HG03460 (cell line): ENCODE data around the gene CYP21A2.
"Not testable (repeated sequence)": the region's sequence is repeated elsewhere in the genome, so short reads cannot be mapped to it uniquely, and the experiment has no call there.

Experiments used
- ATAC-seq: cut with Tn5 transposase; IDR thresholded peaks from one replicate; pipeline ENCODE4 v1.9.1; 2021; ENCODE audit not compliant: unreplicated experiment

The CYP21A2 gene

GRCh38 chr6:32029553-32029952 lies 8.7 kb upstream of the CYP21A2 start:
- not testable (repeated sequence) for ATAC-seq

GRCh38 chr6:32035283-32036013 lies 2.8 kb upstream of the CYP21A2 start:
- ATAC-seq, result not testable (repeated sequence)

DNA sequence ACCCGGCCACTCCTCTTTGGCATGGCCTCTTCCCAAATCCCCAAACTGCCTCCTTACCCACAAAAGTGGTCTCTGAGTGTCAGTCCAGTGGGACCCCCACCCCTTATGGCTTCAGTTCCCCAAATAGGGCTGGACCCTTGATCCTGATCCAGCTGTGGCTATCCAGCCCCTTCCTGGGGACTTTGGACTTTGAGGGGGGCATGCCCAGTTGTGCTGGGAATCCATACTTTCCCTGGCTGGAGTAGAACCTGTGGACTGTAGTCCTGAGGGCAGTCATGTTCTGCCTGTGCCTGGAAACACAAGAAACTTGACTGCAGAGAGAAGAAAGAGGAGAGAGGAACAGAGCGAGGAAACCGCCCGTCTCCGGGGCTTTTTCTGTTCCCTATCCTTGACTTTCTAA lies 1.1 kb upstream of the CYP21A2 start:
- not testable (repeated sequence) for ATAC-seq

DNA sequence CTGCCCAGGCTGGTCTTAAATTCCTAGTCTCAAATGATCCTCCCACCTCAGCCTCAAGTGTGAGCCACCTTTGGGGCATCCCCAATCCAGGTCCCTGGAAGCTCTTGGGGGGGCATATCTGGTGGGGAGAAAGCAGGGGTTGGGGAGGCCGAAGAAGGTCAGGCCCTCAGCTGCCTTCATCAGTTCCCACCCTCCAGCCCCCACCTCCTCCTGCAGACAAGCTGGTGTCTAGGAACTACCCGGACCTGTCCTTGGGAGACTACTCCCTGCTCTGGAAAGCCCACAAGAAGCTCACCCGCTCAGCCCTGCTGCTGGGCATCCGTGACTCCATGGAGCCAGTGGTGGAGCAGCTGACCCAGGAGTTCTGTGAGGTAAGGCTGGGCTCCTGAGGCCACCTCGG lies 663 bp downstream of the CYP21A2 start:
- not testable (repeated sequence) for ATAC-seq

DNA sequence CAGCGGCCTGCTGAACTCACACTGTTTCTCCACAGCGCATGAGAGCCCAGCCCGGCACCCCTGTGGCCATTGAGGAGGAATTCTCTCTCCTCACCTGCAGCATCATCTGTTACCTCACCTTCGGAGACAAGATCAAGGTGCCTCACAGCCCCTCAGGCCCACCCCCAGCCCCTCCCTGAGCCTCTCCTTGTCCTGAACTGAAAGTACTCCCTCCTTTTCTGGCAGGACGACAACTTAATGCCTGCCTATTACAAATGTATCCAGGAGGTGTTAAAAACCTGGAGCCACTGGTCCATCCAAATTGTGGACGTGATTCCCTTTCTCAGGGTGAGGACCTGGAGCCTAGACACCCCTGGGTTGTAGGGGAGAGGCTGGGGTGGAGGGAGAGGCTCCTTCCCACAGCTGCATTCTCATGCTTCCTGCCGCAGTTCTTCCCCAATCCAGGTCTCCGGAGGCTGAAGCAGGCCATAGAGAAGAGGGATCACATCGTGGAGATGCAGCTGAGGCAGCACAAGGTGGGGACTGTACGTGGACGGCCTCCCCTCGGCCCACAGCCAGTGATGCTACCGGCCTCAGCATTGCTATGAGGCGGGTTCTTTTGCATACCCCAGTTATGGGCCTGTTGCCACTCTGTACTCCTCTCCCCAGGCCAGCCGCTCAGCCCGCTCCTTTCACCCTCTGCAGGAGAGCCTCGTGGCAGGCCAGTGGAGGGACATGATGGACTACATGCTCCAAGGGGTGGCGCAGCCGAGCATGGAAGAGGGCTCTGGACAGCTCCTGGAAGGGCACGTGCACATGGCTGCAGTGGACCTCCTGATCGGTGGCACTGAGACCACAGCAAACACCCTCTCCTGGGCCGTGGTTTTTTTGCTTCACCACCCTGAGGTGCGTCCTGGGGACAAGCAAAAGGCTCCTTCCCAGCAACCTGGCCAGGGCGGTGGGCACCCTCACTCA lies 1.4 kb downstream of the CYP21A2 start:
- not testable (repeated sequence) for ATAC-seq

DNA sequence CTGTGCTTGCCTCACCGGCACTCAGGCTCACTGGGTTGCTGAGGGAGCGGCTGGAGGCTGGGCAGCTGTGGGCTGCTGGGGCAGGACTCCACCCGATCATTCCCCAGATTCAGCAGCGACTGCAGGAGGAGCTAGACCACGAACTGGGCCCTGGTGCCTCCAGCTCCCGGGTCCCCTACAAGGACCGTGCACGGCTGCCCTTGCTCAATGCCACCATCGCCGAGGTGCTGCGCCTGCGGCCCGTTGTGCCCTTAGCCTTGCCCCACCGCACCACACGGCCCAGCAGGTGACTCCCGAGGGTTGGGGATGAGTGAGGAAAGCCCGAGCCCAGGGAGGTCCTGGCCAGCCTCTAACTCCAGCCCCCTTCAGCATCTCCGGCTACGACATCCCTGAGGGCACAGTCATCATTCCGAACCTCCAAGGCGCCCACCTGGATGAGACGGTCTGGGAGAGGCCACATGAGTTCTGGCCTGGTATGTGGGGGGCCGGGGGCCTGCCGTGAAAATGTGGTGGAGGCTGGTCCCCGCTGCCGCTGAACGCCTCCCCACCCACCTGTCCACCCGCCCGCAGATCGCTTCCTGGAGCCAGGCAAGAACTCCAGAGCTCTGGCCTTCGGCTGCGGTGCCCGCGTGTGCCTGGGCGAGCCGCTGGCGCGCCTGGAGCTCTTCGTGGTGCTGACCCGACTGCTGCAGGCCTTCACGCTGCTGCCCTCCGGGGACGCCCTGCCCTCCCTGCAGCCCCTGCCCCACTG lies 2.3 kb downstream of the CYP21A2 start:
- not testable (repeated sequence) for ATAC-seq

GRCh38 chr6:32041050-32041321 lies 2.8 kb downstream of the CYP21A2 start:
- not testable (repeated sequence) for ATAC-seq

DNA sequence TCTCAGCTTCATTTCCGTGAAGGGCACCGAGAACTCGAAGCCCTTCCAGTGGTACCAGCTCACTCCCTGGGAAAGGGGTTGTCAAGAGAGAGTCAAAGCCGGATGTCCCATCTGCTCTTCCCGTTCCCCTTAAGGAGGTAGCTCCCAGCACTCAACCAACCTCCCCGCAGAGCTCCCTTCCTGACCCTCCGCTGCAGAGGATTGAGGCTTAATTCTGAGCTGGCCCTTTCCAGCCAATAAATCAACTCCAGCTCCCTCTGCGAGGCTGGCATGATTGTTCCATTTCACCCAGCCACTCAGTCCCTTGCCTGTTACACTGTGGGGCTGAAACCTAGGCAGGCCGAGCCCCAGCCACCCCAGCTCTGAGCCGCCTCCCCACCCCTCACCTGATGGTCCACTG lies 3.2 kb downstream of the CYP21A2 start:
- not testable (repeated sequence) for ATAC-seq

- not testable (repeated sequence) for ATAC-seq
These were observed 4.1 kb downstream of the CYP21A2 start for GRCh38 chr6:32042276-32042675.

DNA sequence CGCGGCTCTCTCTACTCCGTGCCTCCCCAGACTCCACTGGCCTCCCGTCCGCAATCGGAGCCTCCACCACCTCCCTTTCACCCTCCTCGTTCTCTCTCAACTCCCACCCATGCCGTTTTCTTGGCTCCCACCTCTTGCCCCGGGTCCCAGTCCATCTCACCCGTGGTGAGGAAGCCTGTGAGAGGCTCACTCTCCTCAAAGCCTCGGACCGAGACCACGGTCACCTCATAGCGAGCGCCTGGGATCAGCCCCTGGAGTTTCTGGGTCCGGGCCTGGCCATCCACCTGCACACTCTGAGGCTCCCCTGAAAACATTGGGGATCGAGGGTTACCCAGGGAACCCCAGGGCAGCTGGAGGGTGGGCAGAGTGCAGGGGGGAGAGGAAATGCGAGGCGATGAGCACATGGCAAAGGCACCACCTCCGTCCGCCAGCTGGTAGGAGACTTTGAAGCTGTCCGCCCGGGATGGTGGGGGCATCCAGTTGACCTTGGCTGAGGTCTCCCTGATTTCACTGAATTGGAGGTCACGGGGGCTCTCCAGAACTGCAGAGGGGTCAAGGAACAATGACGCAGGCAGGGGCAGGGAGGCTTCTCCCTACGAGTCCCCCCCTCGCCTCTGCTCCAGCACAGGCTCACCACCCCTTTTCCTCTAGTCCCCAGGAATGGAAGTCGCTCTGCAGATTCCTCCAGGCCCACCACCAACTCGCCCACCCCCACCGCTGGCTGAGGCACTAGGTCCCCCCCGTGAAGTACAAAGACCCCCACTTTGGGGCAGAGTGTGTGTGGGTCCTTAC lies 5.6 kb downstream of the CYP21A2 start:
- ATAC-seq, result not testable (repeated sequence)

DNA sequence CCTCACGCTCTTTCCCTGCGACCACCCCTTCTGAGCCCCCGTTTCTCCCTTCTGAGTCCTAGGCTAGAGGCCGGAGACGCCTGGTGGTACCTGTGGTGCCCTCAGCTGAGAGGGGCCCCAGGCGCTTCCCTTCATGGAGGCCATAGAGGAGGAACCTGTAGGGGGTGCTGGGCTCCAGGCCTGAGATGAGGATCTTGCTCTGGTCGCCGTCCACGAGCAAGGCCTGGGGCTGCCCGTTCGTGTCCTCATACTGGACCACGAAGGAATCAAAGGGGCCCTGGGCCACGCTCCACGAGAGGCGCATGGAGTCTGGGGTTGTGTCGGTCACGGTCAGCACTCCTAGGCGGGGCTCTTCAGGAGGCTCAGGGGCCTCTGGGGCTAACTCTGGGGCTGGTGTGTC lies 6.7 kb downstream of the CYP21A2 start:
- not testable (repeated sequence) for ATAC-seq

- ATAC-seq, result no peak
These were observed 7.7 kb downstream of the CYP21A2 start for GRCh38 chr6:32045811-32046449.

DNA sequence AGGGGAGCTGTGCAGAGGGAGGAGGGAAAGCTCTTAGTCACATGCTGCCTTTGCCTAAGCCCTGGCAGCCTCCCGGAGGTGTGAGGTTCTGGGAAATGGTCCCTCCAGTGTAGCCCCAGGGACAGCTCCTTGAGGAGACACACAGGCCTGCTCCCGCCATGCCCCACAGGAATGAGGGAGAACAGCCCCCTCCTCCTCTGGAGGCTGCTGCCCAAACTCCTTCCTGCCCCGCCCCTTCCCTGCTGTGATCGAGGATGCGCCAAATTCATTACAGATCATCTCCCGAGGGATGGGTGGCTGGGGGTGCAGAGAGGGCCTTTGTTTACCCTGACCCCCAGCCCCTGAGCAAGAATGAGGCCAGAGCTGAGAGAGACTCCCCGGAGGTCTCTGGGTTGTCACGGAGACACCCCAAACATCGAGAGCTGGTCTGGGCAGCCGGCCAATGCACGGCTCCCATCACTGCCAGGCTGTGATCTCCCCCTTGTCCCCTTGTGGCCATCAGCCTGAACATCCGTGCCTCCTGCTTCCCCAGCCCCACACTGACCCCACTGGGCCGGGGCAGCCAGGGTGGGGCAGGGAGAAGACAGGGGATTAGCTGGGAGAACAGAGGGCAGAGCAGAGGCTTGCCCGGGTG lies 8.4 kb downstream of the CYP21A2 start:
- no peak for ATAC-seq

- ATAC-seq, result no peak
These were observed 8.9 kb downstream of the CYP21A2 start for GRCh38 chr6:32047084-32047478.

DNA sequence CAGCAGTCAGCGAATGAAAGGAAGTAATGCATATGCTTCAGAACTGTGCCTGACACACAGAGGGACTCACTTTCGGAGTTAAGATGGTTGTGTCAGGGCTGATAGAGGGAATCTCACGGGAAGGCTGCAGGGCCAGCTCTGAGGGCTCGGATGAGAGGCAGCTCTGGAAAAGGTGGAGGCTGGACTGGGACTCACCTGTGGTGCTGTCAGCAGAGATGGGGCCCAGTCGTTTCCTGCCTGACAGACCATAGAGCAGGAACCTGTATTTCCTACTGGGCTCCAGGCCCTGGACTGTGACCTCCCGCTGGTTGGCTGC lies 9.3 kb downstream of the CYP21A2 start:
- ATAC-seq, result no peak

DNA sequence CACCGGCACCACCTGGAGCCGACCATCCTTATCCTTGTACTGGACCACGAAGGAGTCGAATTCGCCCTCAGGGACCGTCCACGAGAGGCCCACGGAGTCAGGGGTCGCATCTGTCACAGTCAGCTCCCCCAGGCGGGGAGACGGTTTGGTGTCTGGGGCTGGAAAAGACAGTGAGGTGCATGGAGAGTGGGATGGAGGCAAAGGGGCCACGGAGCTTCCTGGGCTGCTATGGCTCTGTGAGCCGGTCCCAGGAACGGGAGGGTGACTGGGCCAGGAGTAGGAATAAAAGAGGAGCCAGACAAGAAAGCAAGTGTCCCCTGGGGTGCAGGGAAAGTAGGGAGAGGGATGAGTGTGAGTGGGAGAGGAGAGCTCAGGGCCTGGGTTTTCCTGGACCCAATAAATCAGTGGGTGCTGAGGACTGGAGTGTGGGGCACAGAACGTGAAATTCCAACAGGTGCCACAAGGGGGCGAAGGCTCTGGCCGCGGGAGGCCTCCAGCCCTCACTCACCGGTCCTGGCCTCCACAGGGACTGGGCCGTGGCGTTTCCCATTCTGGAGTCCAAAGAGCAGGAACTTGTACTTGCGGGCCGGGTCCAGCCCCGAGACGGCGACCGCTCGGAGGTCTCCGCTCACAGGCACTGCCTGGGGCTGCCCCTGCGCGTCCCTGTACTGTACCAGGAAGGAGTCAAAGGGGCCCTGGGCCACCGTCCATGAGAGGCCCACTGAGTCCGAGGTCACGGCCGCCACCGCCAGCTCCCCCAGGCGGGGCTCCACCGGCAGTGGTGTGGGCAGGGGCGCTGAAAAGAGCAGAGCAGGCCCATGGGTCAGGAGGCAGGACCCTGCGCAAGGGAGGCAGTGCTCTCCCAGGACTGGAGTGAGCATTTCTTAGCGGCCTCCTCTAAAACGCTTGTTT lies 9.9 kb downstream of the CYP21A2 start:
- ATAC-seq, result no peak

DNA sequence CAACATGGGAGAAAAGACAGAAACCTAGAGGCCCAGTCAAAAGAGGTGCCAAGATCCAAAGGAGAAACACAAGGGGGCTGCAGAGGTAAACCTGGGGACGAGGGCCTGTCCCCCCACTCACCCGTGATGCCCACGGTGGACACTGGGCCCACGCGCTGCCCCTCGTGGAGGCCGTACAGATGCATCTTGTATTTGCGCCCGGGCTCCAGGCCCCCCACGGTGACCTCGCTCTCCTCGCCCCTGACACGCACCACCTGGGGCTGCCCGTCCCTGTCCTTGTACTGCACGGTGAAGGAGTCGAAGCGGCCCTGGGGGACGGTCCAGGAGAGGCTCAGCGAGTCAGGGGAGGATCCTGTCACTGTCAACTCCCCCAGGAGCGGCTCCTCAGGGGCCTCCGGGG lies 10.9 kb downstream of the CYP21A2 start:
- ATAC-seq, result not testable (repeated sequence)

GRCh38 chr6:32049736-32050135 lies 11.5 kb downstream of the CYP21A2 start:
- not testable (repeated sequence) for ATAC-seq

DNA sequence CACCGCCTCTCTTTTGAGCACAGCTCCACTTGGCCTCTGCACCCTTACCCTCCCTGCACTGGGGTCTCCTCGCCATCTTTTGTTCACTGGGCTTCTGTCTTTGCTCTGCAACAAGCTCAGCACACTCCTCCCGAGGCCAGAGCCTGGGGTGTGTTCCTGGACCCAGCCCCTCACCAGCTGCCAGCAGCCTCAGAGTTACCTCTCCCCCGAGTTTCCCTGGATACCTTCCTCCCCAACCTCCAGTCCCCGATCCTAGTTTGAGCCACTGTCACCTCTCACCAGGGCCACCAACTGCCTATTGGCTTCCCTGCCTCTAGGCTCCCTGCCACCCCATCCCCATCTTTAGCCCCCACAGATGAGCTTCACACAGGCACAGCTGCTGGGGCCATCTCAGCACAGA lies 12.3 kb downstream of the CYP21A2 start:
- ATAC-seq, result no peak
